CD4-positive, alpha-beta T cell treated with Interleukin-1 beta for 1 hour (primary cell): Measurements from ENCODE around the gene STK32B.

Experiments used
- DNase-seq, 2 donors: peaks; one replicate each; pipeline ENCODE4 v3.0.0-alpha.2; 2020 to 2022

Gene STK32B

GRCh38 chr4:5370286-5370685 lies 319.0 kb downstream of the STK32B start:
- no peak for DNase-seq

- no peak for DNase-seq
Measured at GRCh38 chr4:5371415-5372190, 320.3 kb downstream of the STK32B start.

GRCh38 chr4:5372198-5372597 lies 320.9 kb downstream of the STK32B start:
- DNase-seq: no peak

- no peak for DNase-seq
Measured at GRCh38 chr4:5373327-5373726, 322.0 kb downstream of the STK32B start.

GRCh38 chr4:5374592-5374991 lies 323.3 kb downstream of the STK32B start:
- DNase-seq: no peak

GRCh38 chr4:5374994-5375393 lies 323.7 kb downstream of the STK32B start:
- no peak for DNase-seq

- DNase-seq: no peak
Measured at GRCh38 chr4:5376015-5376414, 324.7 kb downstream of the STK32B start.

GRCh38 chr4:5378002-5378401 lies 326.7 kb downstream of the STK32B start:
- no peak for DNase-seq

- no peak for DNase-seq
Measured at GRCh38 chr4:5379895-5380294, 328.6 kb downstream of the STK32B start.

- DNase-seq: no peak
Measured at GRCh38 chr4:5381961-5382441, 330.7 kb downstream of the STK32B start.

- DNase-seq: no peak
Measured at GRCh38 chr4:5383191-5383980, 332.1 kb downstream of the STK32B start.

- DNase-seq: no peak
Measured at GRCh38 chr4:5385741-5386311, 334.5 kb downstream of the STK32B start.

- no peak for DNase-seq
Measured at GRCh38 chr4:5386921-5387320, 335.6 kb downstream of the STK32B start.

- no peak for DNase-seq
Measured at GRCh38 chr4:5387457-5387856, 336.2 kb downstream of the STK32B start.

- no peak for DNase-seq
Measured at GRCh38 chr4:5389756-5390310, 338.6 kb downstream of the STK32B start.

- no peak for DNase-seq
Measured at GRCh38 chr4:5391492-5391891, 340.2 kb downstream of the STK32B start.

- DNase-seq: no peak
Measured at GRCh38 chr4:5393911-5394513, 342.7 kb downstream of the STK32B start.

- DNase-seq: no peak
Measured at GRCh38 chr4:5395781-5396180, 344.5 kb downstream of the STK32B start.

- no peak for DNase-seq
Measured at GRCh38 chr4:5398056-5398455, 346.8 kb downstream of the STK32B start.

GRCh38 chr4:5399124-5399523 lies 347.8 kb downstream of the STK32B start:
- DNase-seq: no peak

GRCh38 chr4:5399790-5400421 lies 348.6 kb downstream of the STK32B start:
- no peak for DNase-seq

- DNase-seq: no peak
Measured at GRCh38 chr4:5403746-5404497, 352.6 kb downstream of the STK32B start.
